Measurements from ENCODE around the gene DNM3. TPM values are rescaled to one million over a fixed set of nuclear protein-coding genes. Genes with fewer than 3 reads are reported as not detected.

DNM3 gene
- total RNA-seq, 1 experiment from 2014 or later, result 0.11 TPM

GRCh38 chr1:172375211-172375631 lies 533.9 kb downstream of the DNM3 start:
- H3K9me3 Mint-ChIP-seq (ENCODE audit: unreplicated experiment), result no peaks in the 10 kb centered on the region
- intact Hi-C loops (cut with micrococcal nuclease; ENCODE audit: unreplicated experiment), result no loop called here
- H3K36me3 Mint-ChIP-seq (ENCODE audit: insufficient read depth, unreplicated experiment), result no peaks in the 10 kb centered on the region
- DNase-seq, result no peak
- H3K9me3 ChIP-seq, result no peaks in the 10 kb centered on the region
- H3K36me3 ChIP-seq (ENCODE audit: control insufficient read depth, insufficient read depth, low read length), result no peaks in the 10 kb centered on the region
- no peaks in the 10 kb centered on the region for H3K27me3 ChIP-seq (replicated peaks; ENCODE audit: control insufficient read depth, insufficient read depth, low read length)
- no TSS peak for BruUV-seq (replicated peaks)
- no peak overlapping the region for H3K4me3 ChIP-seq (ENCODE audit: low read depth, low read length)
- TF ChIP-seq CTCF (IDR thresholded peaks at IDR 0.05; ENCODE audit: insufficient read depth in 1 of 2, low read depth in 1 of 2, low read length in 1 of 2, severe bottlenecking in 1 of 2, unreplicated experiment in 1 of 2), result no peak
- no peaks in the 10 kb centered on the region for H3K27me3 Mint-ChIP-seq (ENCODE audit: insufficient read depth, unreplicated experiment)
- H3K4me1 Mint-ChIP-seq (ENCODE audit: low read depth, unreplicated experiment), result no peaks in the 10 kb centered on the region
- no peak overlapping the region for H3K4me3 Mint-ChIP-seq (ENCODE audit: unreplicated experiment)
- CTCF ChIA-PET, result no interaction called here
- H3K27ac Mint-ChIP-seq (ENCODE audit: unreplicated experiment), result no peak overlapping the region
- POLR2A ChIA-PET, result no interaction called here
- no peaks in the 10 kb centered on the region for H3K4me1 ChIP-seq

DNA sequence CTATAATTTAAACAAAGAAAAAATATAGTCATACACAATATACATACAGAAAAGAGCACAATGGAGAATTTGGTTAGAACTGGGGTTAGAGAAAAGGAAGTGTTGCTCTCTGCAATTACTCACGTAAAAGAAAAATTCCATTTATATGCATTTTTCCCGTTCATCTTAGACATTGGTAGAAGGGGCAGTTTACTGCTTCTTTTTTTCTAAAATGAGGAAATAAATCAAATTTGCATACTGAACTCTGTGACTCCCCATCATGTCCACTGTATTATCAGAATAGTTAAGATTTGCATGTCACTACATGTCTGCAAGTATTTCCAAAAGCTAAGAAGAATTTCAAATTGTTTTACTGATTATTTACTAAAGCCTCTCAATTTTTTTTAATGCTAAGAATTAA lies 535.1 kb downstream of the DNM3 start:
- no peaks in the 10 kb centered on the region for H3K36me3 Mint-ChIP-seq (ENCODE audit: insufficient read depth, unreplicated experiment)
- H3K4me1 Mint-ChIP-seq (ENCODE audit: low read depth, unreplicated experiment), result peaks cover 6% of the 10 kb centered on the region
- no peak overlapping the region for H3K4me3 Mint-ChIP-seq (ENCODE audit: unreplicated experiment)
- H3K9me3 Mint-ChIP-seq (ENCODE audit: unreplicated experiment), result no peaks in the 10 kb centered on the region
- BruUV-seq (replicated peaks), result no TSS peak
- ChIA-PET CTCF (no interaction called here), POLR2A (no interaction called here)
- H3K9me3 ChIP-seq, result no peaks in the 10 kb centered on the region
- H3K4me1 ChIP-seq, result no peaks in the 10 kb centered on the region
- no peak for TF ChIP-seq CTCF (IDR thresholded peaks at IDR 0.05; ENCODE audit: insufficient read depth in 1 of 2, low read depth in 1 of 2, low read length in 1 of 2, severe bottlenecking in 1 of 2, unreplicated experiment in 1 of 2)
- no peak overlapping the region for H3K27ac Mint-ChIP-seq (ENCODE audit: unreplicated experiment)
- no peaks in the 10 kb centered on the region for H3K36me3 ChIP-seq (ENCODE audit: control insufficient read depth, insufficient read depth, low read length)
- H3K27me3 Mint-ChIP-seq (ENCODE audit: insufficient read depth, unreplicated experiment), result no peaks in the 10 kb centered on the region
- no peak for DNase-seq
- H3K4me3 ChIP-seq (ENCODE audit: low read depth, low read length), result no peak overlapping the region
- intact Hi-C loops (cut with micrococcal nuclease; ENCODE audit: unreplicated experiment), result no loop called here
- no peaks in the 10 kb centered on the region for H3K27me3 ChIP-seq (replicated peaks; ENCODE audit: control insufficient read depth, insufficient read depth, low read length)

DNA sequence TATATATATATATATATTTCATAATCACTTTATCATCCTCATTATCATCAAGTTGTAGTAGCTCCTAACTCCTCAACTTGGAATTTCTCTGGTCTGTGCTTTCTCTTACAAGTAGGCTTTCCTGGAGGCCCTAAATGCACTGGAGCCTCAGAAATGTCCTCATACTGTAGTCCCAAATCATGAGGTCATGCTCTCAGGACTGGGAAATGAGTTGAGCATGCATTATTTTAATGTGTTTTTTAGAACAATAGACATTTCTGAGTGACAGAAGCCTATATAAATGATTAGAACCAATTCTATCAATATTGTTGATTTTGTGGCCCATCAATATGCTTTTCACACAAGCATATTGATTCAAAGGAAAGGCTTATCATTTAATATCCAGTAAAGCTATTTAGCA lies 536.3 kb downstream of the DNM3 start:
- no peaks in the 10 kb centered on the region for H3K36me3 ChIP-seq (ENCODE audit: control insufficient read depth, insufficient read depth, low read length)
- no peak for DNase-seq
- no peak overlapping the region for H3K4me3 Mint-ChIP-seq (ENCODE audit: unreplicated experiment)
- H3K36me3 Mint-ChIP-seq (ENCODE audit: insufficient read depth, unreplicated experiment), result no peaks in the 10 kb centered on the region
- no peak overlapping the region for H3K4me3 ChIP-seq (ENCODE audit: low read depth, low read length)
- H3K9me3 Mint-ChIP-seq (ENCODE audit: unreplicated experiment), result no peaks in the 10 kb centered on the region
- no peak overlapping the region for H3K27ac Mint-ChIP-seq (ENCODE audit: unreplicated experiment)
- ChIA-PET POLR2A (no interaction called here), CTCF (no interaction called here)
- BruUV-seq (replicated peaks), result no TSS peak
- no peaks in the 10 kb centered on the region for H3K27me3 Mint-ChIP-seq (ENCODE audit: insufficient read depth, unreplicated experiment)
- no peaks in the 10 kb centered on the region for H3K27me3 ChIP-seq (replicated peaks; ENCODE audit: control insufficient read depth, insufficient read depth, low read length)
- no peaks in the 10 kb centered on the region for H3K4me1 ChIP-seq
- peaks cover 6% of the 10 kb centered on the region for H3K4me1 Mint-ChIP-seq (ENCODE audit: low read depth, unreplicated experiment)
- TF ChIP-seq CTCF (IDR thresholded peaks at IDR 0.05; ENCODE audit: insufficient read depth in 1 of 2, low read depth in 1 of 2, low read length in 1 of 2, severe bottlenecking in 1 of 2, unreplicated experiment in 1 of 2), result no peak
- intact Hi-C loops (cut with micrococcal nuclease; ENCODE audit: unreplicated experiment), result no loop called here
- no peaks in the 10 kb centered on the region for H3K9me3 ChIP-seq

All from Caco-2 (cell line).